ENCODE results near the gene WDR43. TPM values are rescaled to one million over a fixed set of nuclear protein-coding genes. Genes with fewer than 3 reads are reported as not detected.

The WDR43 gene
- total and polyA plus RNA-seq, 8 donors: 30.5 to 46.6 (median 45.0) TPM

- DNase-seq (peak in 1 of 4 donors; percentile 30), ATAC-seq (peak; percentile 18)
- no peaks in the 10 kb centered on the region for H3K9me3 ChIP-seq
- no peaks in the 10 kb centered on the region for H3K27me3 ChIP-seq
- intact Hi-C loops (cut with DNase I): no loop called here
- TF ChIP-seq CTCF (IDR thresholded peaks at IDR 0.05): no peak
- no peak overlapping the region for H3K4me3 ChIP-seq
- H3K4me1 ChIP-seq: peaks cover 0 to 4% of the 10 kb centered on the region in 2 donors
- H3K36me3 ChIP-seq: no peaks in the 10 kb centered on the region
- H3K27ac ChIP-seq: no peak overlapping the region
Observed at GRCh38 chr2:28991021-28991420, 96.6 kb downstream of the WDR43 start.

- no peaks in the 10 kb centered on the region for H3K9me3 ChIP-seq
- intact Hi-C loops (cut with DNase I): no loop called here
- no peak for TF ChIP-seq CTCF (IDR thresholded peaks at IDR 0.05)
- no peak overlapping the region for H3K27ac ChIP-seq
- ATAC-seq (no peak), DNase-seq (no peak)
- H3K27me3 ChIP-seq: no peaks in the 10 kb centered on the region
- peaks cover 0 to 4% of the 10 kb centered on the region in 2 donors for H3K4me1 ChIP-seq
- no peak overlapping the region for H3K4me3 ChIP-seq
- no peaks in the 10 kb centered on the region for H3K36me3 ChIP-seq
Observed at GRCh38 chr2:28991460-28991859, 97.0 kb downstream of the WDR43 start.

GRCh38 chr2:28993206-28993960 lies 98.9 kb downstream of the WDR43 start:
- no peak for TF ChIP-seq CTCF (IDR thresholded peaks at IDR 0.05)

GRCh38 chr2:28994074-28994473 lies 99.6 kb downstream of the WDR43 start:
- Histone ChIP-seq H3K4me1 (peaks cover 0 to 5% of the 10 kb centered on the region in 2 donors), H3K9me3 (no peaks in the 10 kb centered on the region), H3K27me3 (no peaks in the 10 kb centered on the region), H3K4me3 (no peak overlapping the region), H3K36me3 (no peaks in the 10 kb centered on the region), H3K27ac (no peak overlapping the region)
- intact Hi-C loops (cut with DNase I): no loop called here
- ATAC-seq (no peak), DNase-seq (no peak)
- no peak for TF ChIP-seq CTCF (IDR thresholded peaks at IDR 0.05)

More at GRCh38 chr2:28993206-28993960, 98.9 kb downstream of the WDR43 start:
- ATAC-seq (peak; percentile 94), DNase-seq (peak in 2 of 4 donors; percentile 58 to 74)
- intact Hi-C loops (cut with DNase I): no loop called here
- H3K4me3 ChIP-seq: no peak overlapping the region
- H3K27me3 ChIP-seq: no peaks in the 10 kb centered on the region
- no peak overlapping the region for H3K27ac ChIP-seq
- H3K4me1 ChIP-seq: peaks cover 0 to 4% of the 10 kb centered on the region in 2 donors
- no peaks in the 10 kb centered on the region for H3K9me3 ChIP-seq
- no peaks in the 10 kb centered on the region for H3K36me3 ChIP-seq

- TF ChIP-seq CTCF (IDR thresholded peaks at IDR 0.05): no peak
- Histone ChIP-seq H3K27ac (no peak overlapping the region), H3K27me3 (no peaks in the 10 kb centered on the region), H3K4me3 (no peak overlapping the region), H3K4me1 (peaks cover 0 to 9% of the 10 kb centered on the region in 2 donors), H3K9me3 (no peaks in the 10 kb centered on the region), H3K36me3 (no peaks in the 10 kb centered on the region)
- ATAC-seq: no peak
- intact Hi-C loops (cut with DNase I): no loop called here
- no peak for DNase-seq
Observed at GRCh38 chr2:28994679-28995078, 100.2 kb downstream of the WDR43 start.

Data from left lung (tissue), 10 donors.